H1 (cell line): ENCODE data around the gene MAPT. TPM values are rescaled to one million over a fixed set of nuclear protein-coding genes. Genes with fewer than 3 reads are reported as not detected.

ENCODE experiments used
- BACH1 ChIP-seq: IDR thresholded peaks from 2 replicates; pipeline ENCODE4 v1.6.1; 2012; ENCODE audit warnings: low read length, improper control_type of control experiment
- CHD2 ChIP-seq: IDR thresholded peaks from 2 replicates; pipeline ENCODE4 v1.6.1; 2012; ENCODE audit warnings: low read length, improper control_type of control experiment
- CTBP2 ChIP-seq: IDR thresholded peaks from 2 replicates; pipeline ENCODE4 v1.7.0; 2011; ENCODE audit warnings: borderline replicate concordance, mild to moderate bottlenecking, moderate library complexity, mixed read lengths, low read length; ENCODE audit not compliant: insufficient read depth, insufficient read length
- EGR1 ChIP-seq: IDR thresholded peaks from 2 replicates; pipeline ENCODE4 v1.6.1; 2011; ENCODE audit warnings: low read depth, low read length, borderline replicate concordance
- ZNF274 ChIP-seq: IDR thresholded peaks from 2 replicates; pipeline ENCODE4 v1.7.0; 2012; ENCODE audit warnings: low read length, borderline replicate concordance; ENCODE audit errors: extremely low read depth
- polyA plus RNA-seq, 7 experiments: library from polyadenylated mRNA; depleted of rRNA in 3 of 7; stranded (reverse) in 5 of 7; unstranded in 2 of 7; fragments of >200 nt in 5 of 7; fragments of 200-250 nt in 2 of 7; gene quantifications; 1 replicate in 5 of 7; 2 replicates in 1 of 7; 4 replicates in 1 of 7; pipeline versions ENCODE4 v1.2.1 to v1.2.3, GENCODE V29; 2011 to 2013; ENCODE audit warnings: missing spikeins in 2 of 7, mixed read lengths in 2 of 7
- total RNA-seq: library from RNA; stranded (reverse); fragmentation: NEBNext Ultra II Directional; extraction: Animal tissue kit (Norgen Biotek cat#: 25700); gene quantifications from 2 replicates; pipeline ENCODE4 v1.2.1, GENCODE V29; 2021
- TF ChIP-seq, protein P1 (sequence below): fragments of 300-600 bp; sonication (generic); IDR thresholded peaks from 2 replicates; pipeline ENCODE4 v1.7.1; 2012; ENCODE audit warnings: low read length, moderate library complexity, mild to moderate bottlenecking, inconsistent platforms; ENCODE audit not compliant: insufficient replicate concordance

MAPT gene
- total and polyA plus RNA-seq, 2 of the 8 experiments (the other 6 are each of a cell fraction or from before 2014, with no cell fraction given): 0.54 to 1.7 TPM

DNA sequence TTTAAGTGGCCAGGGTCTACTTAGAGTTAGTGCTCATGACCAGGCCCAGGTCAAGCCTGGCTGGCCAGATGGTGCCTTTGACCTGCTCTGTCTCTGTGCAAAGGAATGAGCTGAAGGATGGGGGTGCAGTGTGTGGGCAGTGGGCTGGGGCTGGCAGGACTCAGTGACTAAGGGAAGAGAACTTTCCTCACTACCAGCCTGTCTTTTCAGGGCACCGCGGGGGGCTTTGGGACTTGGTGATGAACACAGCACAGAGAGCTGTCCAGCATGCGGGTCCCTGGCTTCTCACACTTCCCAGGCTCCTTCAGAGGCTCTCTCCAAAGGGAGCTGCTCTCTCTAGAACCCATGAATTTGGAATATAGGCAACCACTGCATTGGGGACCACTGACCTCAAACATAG lies 61.7 kb downstream of the MAPT start (continued):
- TF ChIP-seq, protein P1, sequence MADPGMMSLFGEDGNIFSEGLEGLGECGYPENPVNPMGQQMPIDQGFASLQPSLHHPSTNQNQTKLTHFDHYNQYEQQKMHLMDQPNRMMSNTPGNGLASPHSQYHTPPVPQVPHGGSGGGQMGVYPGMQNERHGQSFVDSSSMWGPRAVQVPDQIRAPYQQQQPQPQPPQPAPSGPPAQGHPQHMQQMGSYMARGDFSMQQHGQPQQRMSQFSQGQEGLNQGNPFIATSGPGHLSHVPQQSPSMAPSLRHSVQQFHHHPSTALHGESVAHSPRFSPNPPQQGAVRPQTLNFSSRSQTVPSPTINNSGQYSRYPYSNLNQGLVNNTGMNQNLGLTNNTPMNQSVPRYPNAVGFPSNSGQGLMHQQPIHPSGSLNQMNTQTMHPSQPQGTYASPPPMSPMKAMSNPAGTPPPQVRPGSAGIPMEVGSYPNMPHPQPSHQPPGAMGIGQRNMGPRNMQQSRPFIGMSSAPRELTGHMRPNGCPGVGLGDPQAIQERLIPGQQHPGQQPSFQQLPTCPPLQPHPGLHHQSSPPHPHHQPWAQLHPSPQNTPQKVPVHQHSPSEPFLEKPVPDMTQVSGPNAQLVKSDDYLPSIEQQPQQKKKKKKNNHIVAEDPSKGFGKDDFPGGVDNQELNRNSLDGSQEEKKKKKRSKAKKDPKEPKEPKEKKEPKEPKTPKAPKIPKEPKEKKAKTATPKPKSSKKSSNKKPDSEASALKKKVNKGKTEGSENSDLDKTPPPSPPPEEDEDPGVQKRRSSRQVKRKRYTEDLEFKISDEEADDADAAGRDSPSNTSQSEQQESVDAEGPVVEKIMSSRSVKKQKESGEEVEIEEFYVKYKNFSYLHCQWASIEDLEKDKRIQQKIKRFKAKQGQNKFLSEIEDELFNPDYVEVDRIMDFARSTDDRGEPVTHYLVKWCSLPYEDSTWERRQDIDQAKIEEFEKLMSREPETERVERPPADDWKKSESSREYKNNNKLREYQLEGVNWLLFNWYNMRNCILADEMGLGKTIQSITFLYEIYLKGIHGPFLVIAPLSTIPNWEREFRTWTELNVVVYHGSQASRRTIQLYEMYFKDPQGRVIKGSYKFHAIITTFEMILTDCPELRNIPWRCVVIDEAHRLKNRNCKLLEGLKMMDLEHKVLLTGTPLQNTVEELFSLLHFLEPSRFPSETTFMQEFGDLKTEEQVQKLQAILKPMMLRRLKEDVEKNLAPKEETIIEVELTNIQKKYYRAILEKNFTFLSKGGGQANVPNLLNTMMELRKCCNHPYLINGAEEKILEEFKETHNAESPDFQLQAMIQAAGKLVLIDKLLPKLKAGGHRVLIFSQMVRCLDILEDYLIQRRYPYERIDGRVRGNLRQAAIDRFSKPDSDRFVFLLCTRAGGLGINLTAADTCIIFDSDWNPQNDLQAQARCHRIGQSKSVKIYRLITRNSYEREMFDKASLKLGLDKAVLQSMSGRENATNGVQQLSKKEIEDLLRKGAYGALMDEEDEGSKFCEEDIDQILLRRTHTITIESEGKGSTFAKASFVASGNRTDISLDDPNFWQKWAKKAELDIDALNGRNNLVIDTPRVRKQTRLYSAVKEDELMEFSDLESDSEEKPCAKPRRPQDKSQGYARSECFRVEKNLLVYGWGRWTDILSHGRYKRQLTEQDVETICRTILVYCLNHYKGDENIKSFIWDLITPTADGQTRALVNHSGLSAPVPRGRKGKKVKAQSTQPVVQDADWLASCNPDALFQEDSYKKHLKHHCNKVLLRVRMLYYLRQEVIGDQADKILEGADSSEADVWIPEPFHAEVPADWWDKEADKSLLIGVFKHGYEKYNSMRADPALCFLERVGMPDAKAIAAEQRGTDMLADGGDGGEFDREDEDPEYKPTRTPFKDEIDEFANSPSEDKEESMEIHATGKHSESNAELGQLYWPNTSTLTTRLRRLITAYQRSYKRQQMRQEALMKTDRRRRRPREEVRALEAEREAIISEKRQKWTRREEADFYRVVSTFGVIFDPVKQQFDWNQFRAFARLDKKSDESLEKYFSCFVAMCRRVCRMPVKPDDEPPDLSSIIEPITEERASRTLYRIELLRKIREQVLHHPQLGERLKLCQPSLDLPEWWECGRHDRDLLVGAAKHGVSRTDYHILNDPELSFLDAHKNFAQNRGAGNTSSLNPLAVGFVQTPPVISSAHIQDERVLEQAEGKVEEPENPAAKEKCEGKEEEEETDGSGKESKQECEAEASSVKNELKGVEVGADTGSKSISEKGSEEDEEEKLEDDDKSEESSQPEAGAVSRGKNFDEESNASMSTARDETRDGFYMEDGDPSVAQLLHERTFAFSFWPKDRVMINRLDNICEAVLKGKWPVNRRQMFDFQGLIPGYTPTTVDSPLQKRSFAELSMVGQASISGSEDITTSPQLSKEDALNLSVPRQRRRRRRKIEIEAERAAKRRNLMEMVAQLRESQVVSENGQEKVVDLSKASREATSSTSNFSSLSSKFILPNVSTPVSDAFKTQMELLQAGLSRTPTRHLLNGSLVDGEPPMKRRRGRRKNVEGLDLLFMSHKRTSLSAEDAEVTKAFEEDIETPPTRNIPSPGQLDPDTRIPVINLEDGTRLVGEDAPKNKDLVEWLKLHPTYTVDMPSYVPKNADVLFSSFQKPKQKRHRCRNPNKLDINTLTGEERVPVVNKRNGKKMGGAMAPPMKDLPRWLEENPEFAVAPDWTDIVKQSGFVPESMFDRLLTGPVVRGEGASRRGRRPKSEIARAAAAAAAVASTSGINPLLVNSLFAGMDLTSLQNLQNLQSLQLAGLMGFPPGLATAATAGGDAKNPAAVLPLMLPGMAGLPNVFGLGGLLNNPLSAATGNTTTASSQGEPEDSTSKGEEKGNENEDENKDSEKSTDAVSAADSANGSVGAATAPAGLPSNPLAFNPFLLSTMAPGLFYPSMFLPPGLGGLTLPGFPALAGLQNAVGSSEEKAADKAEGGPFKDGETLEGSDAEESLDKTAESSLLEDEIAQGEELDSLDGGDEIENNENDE: no peak
- TF ChIP-seq BACH1: no peak
- TF ChIP-seq ZNF274: no peak
- TF ChIP-seq CHD2: no peak
- no peak for TF ChIP-seq CTBP2
- TF ChIP-seq EGR1: no peak
